GM21526 (cell line): ENCODE measurements around the gene AKAP8.
"Not testable (repeated sequence)": the region's sequence is repeated elsewhere in the genome, so short reads cannot be mapped to it uniquely, and the experiment has no call there.

Experiments
- ATAC-seq: cut with Tn5 transposase; IDR thresholded peaks from one replicate; pipeline ENCODE4 v1.9.1; 2021; ENCODE audit warnings: moderate library complexity; ENCODE audit not compliant: unreplicated experiment, low FRiP score

AKAP8 gene

DNA sequence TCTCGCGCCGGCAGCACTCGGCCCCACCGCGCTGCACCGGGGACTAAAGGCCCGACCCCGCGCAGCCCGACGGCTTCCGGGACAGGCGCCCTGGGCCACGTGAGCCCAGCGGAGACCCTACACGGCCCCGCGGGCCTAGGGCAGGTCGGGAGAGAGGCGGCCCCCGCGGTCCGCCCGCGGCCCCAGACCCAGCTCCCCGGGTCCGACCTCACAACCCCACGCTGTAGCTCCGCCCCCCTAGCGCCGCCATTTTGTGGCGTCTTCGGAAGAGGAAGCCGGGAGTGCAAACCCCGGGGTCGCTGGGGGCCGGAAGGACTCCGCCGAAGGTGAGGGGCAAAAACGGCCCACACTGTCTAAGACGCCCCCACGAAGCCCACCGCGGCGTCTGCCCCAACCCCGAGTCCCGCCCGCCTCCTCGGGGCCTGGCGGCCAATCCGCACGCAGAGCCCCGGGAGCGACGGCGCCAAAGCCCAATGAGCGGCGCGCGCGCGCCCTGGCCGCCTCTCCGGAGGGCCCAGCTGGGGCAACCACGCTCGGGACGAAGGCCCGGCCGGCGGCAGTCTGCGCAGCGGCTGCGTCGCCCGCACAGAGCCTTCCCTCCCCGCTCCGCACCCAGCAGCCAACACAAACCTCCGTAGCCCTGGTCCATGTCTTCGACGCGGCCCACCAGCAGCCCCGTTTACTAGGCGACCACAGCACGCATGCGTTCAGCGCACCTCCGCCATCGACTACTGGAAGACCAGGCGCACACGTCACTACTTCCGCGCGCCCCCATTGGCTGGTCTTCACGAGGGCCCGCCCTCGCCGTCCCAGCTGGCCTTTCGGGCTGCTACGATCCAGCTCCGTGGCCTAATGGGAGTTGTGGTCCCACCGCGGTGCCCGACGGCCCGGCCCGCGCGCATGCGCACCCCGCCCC, at the start of gene AKAP8:
Gene AKAP8 (minus strand): TSS at position 705 of the 916 bp plus-strand sequence. CDS start 56 bp downstream, at position 649.
- ATAC-seq = peak; percentile 76

DNA sequence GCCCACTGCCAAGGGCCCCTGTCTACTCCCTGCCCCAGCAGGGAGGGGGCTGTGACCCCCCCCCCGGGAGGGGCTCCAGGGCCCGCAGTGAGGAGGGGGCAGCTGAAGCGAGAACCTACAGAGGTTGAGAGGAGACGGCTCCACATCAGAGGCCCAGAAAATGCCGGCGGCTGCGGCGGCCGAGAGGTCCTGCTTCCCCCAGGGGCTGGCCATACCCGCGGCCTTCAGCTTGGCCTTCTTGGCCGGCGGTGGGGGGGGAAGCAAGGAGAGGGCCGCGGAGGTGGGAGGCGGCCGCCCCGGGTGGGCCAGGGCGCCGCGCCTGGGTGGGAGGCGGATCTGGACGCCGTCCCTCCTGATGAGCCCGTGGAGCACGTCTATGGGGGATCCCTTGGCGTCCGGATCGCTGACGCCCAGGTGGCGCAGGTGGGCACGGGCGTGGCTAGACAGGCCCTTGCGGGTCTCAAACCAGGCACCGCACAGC, 48.4 kb upstream of the AKAP8 start:
- ATAC-seq = no peak

DNA sequence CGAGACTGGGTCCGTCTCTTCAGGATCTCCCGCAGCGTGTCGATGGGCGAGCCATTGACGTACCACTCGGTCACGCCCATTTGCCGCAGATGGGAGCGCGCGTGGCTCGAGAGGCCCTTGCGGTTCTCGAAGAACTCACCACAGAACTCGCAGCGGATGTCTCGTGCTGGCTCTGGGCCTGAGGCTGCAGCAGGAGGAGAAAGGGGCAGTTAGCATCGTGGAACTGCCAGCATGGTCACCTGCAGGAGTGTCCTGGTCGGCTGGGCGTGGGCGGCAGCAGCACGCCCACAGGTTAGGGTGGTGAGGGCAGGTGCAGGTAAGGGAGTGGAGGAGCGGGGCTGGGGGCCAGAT, 47.7 kb upstream of the AKAP8 start:
- no peak for ATAC-seq

DNA sequence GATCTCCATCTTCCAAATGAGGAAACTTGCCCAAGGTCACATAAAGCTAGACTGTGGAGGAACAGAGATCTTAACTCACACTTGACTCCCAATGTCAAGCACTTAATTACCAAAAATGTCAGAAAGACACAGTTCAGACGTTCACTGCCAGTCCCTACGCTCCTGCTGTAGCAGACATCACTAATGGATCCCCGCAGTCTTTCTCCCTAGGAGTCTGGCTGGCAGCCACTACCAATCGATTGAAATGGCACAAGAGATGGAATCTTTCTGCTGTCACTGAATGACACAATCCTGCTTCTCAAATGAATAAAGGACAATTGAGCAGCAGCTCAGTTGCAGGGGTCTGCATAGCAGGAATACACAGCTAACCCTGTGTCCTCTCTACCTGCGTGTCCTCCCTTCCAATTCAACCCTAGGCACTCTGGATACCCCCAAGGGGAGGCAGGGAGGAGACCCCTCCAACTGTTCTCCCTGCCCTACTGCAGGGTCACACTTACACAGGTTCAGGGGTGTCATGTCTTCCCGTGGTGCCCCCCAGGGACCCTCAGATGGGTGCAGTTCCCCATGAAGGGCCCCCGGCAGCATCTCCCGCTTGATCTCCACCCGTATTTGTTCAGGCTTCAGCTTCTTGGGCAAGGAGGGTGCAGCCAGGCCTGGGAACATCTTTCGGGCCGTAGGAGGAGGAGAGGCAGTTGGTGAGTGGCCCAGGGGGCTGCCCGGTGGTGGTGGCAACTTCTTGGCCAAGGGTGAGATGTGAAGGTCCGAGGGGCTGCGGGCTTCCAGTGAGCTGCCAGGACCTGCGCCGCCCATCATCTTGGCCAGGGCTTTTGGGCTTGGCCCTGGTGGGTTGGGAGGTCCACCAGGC, 47.1 kb upstream of the AKAP8 start:
- ATAC-seq = no peak

DNA sequence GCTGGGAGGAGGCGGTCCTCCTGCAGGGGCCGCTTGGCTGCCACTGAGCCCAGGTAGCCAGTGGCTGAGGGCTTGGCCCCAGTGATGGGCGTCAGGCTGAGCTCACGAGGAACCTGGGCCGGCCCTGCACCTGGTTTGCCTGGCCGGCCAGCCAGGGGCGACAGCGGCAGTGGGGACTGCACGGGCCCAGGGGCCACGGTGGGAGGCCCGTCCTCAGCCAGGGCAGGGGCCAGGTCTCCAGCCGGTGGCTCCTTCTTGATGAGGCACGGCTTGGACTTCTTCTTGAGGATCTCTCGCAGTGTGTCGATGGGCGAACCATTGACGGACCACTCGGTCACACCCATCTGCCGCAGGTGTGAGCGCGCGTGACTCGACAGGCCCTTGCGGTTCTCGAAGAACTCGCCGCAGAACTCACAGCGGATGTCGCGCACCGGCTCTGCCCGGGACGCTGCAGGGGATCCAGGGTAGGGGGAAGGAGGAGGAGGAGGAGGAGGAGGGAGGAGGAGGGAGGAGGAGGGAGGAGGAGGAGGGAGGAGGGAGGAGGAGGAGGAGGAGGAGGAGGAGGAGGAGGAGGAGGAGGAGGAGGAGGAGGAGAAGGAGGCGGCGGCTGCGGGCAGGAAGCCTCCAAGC, 45.8 kb upstream of the AKAP8 start:
- ATAC-seq = no peak

DNA sequence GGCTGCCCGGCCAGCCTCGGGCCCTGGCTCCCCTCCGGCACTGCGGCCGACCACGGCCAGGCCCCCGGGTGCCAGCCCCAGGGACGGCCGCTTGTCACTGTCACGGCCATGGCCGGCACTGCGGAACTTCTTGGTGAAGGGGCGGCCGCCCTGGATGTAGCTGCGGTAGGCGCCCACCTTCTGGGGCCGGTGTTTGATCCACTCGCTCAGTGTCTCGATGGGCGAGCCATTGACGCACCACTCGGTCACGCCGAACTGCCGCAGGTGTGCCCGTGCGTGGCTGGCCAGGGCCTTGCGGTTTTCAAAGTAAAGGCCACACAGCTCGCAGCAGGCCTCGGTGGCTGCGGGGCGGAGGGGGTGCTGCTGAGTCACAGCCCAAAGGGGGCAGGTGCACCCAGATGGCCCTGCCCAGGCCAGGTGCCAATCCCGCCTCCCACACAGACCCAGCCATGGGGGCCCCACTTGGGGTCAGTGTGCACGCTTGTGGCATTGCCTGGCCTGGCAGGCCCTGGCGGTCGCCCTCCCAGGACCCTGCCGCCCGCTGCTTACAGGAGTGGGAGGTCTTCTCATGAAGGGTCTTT, 45.2 kb upstream of the AKAP8 start:
- ATAC-seq = no peak

DNA sequence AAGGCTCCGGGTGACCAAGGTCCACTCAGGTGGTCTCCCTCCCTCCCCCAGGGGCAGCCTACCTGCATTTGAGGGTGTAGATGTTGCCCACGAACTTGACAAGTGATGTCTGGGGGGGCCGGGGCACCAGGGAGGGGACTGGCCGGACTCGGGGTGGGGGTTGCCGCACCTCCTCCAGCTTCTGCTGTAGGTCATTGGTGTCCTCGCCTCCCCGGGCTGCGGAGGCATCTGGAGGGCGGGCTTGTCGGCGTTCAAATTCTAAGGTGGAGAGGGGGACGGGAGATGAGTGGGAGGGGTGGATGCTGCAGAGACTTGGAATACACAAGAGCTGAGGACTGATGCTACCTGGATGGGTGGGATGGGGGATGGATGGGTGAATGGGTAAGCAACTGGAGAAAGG, 44.5 kb upstream of the AKAP8 start:
- no peak for ATAC-seq

DNA sequence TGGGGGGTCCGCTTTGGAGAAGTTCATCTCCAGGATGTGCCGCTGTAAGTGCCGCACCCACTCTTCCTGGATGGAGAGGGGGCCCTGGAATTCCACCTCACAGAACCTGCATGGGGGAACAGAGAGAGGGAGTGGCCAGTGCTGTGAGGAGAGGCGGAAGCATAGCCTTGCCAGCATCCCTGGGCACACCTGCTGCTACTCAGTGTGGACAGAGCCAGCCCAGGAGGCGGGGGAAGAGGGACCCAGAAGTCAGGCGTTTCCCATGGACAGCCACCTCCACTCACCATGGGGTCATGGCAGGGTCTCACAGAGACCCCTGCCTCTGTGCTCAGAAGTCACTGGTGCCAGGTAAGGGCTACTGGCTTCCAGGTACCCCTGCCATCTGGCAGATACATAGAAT, 43.5 kb upstream of the AKAP8 start:
- no peak for ATAC-seq

DNA sequence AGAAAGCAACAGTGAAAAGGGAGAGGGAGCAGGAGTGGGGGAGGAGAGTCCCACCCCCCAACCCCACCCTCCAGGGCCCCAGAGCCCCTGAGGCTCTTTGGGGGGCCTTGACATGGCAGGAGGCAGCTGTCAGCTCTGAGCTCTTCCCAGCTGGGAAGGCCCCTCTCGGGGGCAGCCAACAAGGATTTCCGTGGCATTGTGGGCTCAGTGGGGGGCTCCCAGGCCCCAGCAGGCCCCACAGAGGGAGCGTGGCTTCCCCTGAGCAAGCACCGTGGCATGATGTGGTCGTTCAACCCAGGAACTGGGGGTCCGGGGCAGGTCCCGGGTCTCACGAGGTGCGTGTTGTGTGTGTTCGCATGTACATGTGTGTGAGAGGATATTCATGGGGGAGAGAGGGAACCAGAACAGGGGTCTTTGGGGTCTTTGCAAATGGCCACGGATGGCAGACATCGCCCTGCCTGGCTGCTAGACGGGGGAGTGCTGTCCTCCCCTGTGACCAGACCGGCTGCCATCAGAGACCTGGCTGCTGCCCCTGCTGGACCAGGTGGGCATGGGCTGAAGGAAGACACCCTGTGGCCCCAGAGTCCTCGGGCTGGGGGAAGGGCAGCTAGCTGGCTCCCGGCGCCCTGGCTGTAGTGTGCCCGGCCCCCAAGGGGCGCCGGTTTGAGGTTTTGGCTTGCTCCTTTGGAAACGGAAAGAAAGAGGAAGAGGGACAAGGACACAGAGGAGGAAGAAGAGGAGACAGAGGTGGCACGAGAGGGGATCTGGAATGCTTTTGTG, 42.9 kb upstream of the AKAP8 start:
- no peak for ATAC-seq

DNA sequence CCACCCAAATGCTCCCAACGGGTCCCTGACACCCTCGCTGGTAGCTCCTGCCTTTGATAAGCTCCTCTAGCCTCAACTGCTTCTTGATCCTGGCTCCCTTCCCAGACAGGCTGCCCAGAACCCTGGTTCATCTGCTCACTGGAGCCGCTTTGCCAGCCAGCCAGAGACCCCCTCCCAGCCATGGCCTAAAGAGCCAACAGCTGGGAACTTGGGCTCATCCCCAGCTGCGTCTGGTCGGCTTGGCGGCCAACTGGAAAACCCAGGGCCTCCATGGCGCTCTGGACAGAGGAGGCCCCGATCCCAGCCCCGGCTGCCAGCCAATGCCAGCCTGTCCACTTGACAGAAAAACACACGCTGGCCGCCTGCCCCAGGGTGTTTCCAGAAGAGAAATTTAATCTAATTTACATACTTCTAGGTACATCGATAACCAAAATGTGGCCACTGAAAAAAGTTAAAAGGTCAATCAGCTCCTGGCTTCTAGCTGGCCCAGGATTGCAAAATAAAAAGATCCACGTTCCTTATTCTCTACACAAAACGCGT, 42.2 kb upstream of the AKAP8 start:
- ATAC-seq = no peak

DNA sequence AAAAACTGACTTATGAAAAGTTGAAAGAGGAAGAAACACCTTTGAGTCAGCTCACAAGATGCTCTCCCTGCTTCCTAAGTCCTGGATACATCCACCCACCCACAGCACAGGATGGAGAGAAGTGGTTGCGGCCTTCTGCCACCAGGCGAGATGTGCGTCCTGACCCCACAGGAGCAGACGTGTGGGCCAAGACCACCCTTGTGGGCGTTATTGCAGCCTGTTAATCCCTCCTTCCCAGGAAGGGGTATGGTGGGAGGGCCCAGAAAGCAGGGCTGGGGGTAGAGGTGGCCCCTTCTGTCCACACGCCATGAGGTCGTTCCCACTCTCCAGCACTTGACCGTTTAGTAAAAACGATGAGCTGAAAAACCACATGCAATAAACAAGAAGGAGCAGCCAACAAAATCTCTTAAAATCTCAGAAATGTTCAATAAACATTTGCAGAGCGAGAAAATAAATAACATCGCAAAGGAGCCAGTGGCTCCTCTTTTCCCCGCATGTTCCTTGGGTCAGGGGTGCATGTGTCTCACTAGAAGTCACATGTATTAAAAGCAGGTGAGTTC, 41.6 kb upstream of the AKAP8 start:
- ATAC-seq = no peak

DNA sequence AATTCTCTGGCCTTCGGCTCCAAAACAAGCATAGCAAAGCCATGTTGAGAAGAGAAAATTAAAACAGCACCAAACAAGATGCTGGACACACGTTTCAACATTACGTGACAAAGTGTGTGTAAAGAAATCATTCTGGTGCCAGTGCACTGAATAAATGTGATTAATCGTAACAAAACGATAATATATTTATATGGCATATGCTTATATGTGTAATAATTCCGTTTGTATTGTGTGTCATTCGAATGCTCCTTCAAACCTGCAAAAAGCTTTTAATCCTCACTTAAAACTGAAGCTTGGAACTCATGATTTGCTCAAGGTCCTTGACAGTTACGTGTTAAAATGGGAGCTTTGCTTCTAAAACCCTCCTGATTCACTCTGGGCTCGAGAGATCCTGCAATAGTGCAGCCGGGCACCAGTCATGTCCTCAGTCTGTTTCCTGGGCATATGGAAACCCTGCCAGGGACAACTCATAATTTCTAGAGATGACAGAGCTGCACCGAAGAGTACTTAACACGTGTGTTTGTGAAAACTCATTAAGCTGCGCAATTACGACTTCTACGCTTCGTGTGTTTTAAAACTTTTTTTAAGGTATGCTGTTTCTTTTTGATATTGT, 39.9 kb upstream of the AKAP8 start:
- ATAC-seq = no peak

DNA sequence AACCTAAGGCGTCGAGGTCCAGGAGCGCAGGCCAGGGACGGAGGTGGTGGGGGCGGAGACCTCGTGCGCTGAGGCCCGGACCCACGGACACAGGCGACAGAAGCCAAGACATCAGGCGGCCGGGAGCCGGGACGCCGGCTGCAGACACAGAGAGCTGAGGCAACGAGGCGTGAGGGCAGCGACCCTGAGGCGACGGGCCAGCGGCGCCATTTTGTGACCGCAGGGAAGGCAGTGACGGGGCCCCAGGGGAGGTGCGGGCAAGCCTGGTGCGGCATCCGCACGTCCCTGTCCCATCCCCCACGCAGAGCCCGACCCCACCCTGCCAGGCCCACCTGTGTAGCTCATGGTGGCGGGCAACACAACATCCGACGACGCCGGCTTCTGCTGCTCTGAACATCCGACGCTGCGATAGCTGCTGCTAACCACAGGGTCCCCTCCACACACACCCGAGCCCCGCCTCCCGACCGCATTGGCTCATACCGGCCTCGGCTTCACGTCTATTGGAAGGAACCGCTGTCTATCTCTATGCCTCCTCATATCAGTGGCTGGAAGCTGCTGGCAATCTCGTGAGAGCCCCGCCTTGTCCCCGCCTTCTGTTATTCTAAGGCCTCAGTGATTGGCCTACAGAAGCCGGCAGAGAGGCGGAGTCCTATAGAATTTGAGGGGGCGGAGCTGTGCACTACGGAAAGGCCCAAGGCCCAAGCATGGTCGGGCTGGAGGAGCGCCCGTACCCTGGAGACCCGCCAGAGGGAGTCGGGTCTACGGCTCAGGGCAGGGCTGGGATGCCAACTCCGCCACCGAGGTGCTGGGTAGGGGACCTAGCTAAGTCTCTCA, 39.2 kb upstream of the AKAP8 start, which contains the start of gene AKAP8L:
Gene AKAP8L (minus strand): TSS at position 410 of the 834 bp plus-strand sequence. CDS start 65 bp downstream, at position 345.
- ATAC-seq = peak; percentile 85

DNA sequence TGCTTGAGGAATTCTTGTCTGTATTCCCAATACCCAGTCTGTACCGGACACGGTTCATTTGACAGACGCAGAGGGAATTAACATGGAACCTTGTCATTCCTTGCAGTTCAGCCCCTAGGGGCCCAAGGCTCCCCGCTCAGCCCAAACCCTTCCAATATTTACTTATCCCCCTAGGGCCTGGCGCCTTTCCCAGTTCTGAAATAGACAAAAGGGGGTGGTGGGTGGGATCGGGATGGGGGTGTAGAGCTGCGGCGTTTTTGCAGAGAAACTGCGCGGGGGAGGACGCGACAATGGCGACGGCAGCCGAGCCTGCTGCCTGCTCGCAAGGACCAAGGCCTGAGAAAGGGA, 38.6 kb upstream of the AKAP8 start:
- ATAC-seq = no peak

DNA sequence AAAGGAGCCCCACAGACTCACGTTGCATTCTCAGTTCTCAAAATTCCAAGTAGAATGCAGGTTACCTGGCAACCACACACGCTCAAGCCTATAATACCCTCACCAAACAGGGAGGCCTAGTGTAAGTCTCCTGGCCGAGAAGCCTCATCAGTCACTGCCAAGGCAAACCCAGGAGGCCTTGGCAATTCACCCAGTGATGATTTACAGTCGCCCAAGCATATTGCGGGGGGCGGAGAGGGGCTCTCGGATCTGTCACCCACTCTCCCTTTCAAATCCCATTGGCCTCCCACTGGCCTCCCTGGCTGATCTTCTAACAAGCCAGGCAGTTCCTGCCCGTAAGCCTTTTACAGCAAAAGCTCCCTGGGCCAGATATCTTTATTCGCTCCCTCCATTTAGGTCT, 38.1 kb upstream of the AKAP8 start:
- no peak for ATAC-seq

DNA sequence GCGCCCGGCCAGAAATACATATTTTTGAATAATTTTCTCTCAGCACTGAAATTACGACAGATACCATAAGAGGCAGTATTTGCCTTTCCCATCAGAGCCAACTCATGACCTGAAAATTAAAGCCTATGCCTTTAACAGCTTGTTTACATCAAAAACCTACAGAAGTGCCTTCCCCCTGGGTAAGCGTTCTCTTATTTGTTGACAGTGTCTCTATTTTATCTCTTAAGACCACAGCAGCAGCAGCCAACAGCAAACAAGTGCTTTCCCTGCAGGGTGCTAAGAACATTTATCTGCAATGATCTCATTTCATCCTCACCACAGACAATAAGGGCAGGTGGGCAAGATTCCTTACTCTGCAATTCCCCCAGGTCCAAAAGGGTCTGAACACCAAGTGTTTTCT, 33.2 kb upstream of the AKAP8 start:
- no peak for ATAC-seq

DNA sequence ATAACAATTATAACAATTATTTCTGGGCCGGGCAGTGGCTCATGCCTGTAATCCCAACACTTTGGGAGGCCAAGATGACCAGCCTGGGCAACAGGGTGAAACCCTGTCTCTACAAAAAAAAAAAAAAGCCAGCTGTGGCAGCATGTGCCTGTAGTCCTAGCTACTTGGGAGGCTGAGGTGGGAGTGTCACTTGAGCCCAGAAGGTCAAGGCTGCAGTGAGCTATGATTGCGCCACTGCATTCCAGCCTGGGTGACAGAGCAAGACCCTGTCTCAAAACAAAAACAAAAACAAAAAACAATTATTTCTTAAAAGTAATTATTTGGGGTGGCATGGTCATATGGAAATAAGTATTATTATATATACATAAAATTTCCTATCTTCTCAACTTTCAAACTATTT, 31.8 kb upstream of the AKAP8 start:
- not testable (repeated sequence) for ATAC-seq

DNA sequence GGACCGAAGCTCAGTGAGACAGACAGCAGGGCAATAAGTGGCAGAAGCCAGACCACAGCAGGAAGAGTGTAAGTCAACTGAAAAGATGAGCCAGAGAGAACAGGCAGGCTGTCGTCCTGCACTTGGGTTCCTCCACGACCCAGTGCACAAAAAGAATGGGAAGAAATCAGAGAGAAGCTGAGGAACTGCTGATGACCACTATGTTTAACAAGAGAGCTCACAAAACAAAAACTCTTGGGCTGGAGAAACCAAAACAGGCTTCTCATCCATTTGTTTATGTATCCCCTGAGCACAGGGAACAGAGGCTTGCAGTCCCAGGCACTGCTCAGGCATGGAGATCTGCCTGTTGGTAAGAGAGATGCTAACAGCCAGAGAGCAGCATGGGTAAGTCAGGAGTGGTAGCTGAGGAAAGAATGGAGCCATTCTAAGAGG, 25.2 kb upstream of the AKAP8 start:
- no peak for ATAC-seq
